OCI-LY7 (cell line): ENCODE data around the gene IRF8. TPM values are rescaled to one million over a fixed set of nuclear protein-coding genes. Genes with fewer than 3 reads are reported as not detected.

ENCODE experiments used
- BruUV-seq: library from RNA; stranded (reverse); fragments of 400-500 nt; replicated peaks from 2 replicates; lab custom pipeline; 2021; lab: Mats Ljungman, UMichigan
- CTCF ChIA-PET: fragments of 300-600 bp; sonication (Branson Sonifier 250); formaldehyde crosslinking; loops from one replicate; lab custom pipeline; 2022; ENCODE audit warnings: antibody characterized with exemption; ENCODE audit not compliant: unreplicated experiment; lab: Charles Lee
- POLR2A ChIA-PET: fragments of 300-600 bp; sonication (Branson Sonifier 250); formaldehyde crosslinking; loops from one replicate; lab custom pipeline; 2022; ENCODE audit warnings: antibody characterized with exemption; lab: Charles Lee
- DNase-seq: peaks from one replicate; pipeline ENCODE4 v3.0.0-alpha.2; 2015; ENCODE audit warnings: low spot score
- H2AFZ ChIP-seq: fragments of 200-600 bp; sonication (generic), shearing (Covaris generic); 2 replicates; pipeline ENCODE4 v1.6.1; 2014; ENCODE audit warnings: mild to moderate bottlenecking, antibody characterized with exemption, low read length, moderate library complexity
- H3K27ac ChIP-seq: fragments of 200-600 bp; sonication (generic); 2 replicates; pipeline ENCODE4 v1.5.1; 2014; ENCODE audit warnings: mixed run types, low read depth, mild to moderate bottlenecking, moderate library complexity, low read length, inconsistent platforms; ENCODE audit not compliant: poor library complexity, severe bottlenecking
- H3K36me3 ChIP-seq: fragments of 200-600 bp; sonication (generic); 2 replicates; pipeline ENCODE4 v1.6.1; 2014; ENCODE audit warnings: mild to moderate bottlenecking, antibody characterized with exemption, low read length, moderate library complexity, mixed read lengths; ENCODE audit not compliant: insufficient read depth
- H3K4me1 ChIP-seq: fragments of 200-600 bp; sonication (generic); 2 replicates; pipeline ENCODE4 v1.5.1; 2014; ENCODE audit warnings: mild to moderate bottlenecking, low read length; ENCODE audit not compliant: insufficient read depth, poor library complexity, severe bottlenecking
- H3K4me2 ChIP-seq: fragments of 200-600 bp; sonication (generic); 2 replicates; pipeline ENCODE4 v1.6.1; 2014; ENCODE audit warnings: mild to moderate bottlenecking, low read length
- H3K4me3 ChIP-seq: fragments of 200-600 bp; sonication (generic); 2 replicates; pipeline ENCODE4 v1.5.1; 2014; ENCODE audit warnings: mild to moderate bottlenecking, low read depth, low read length; ENCODE audit not compliant: poor library complexity, severe bottlenecking
- H3K79me2 ChIP-seq: fragments of 200-600 bp; sonication (generic); 2 replicates; pipeline ENCODE4 v1.6.1; 2016; ENCODE audit warnings: low read depth, mild to moderate bottlenecking, low read length, moderate library complexity, mixed read lengths; ENCODE audit not compliant: insufficient read depth
- H3K9me2 ChIP-seq: fragments of 200-600 bp; sonication (generic); 2 replicates; pipeline ENCODE4 v1.6.1; 2016; ENCODE audit warnings: mild to moderate bottlenecking, low read length, mixed read lengths; ENCODE audit not compliant: insufficient read depth
- H3K9me3 ChIP-seq: fragments of 200-600 bp; sonication (generic); 2 replicates; pipeline ENCODE4 v1.6.1; 2014; ENCODE audit warnings: mild to moderate bottlenecking, mixed run types, low read length, mixed read lengths
- H4K20me1 ChIP-seq: fragments of 200-600 bp; sonication (generic); 2 replicates; pipeline ENCODE4 v1.6.1; 2014; ENCODE audit warnings: mild to moderate bottlenecking, antibody characterized with exemption, low read length, moderate library complexity, mixed read lengths; ENCODE audit not compliant: insufficient read depth
- EZH2phosphoT487 ChIP-seq: fragments of 200-600 bp; sonication (generic); IDR thresholded peaks from 2 replicates; pipeline ENCODE4 v1.6.1; 2018; ENCODE audit warnings: low read depth, borderline replicate concordance, mild to moderate bottlenecking, mixed run types, antibody characterized with exemption, low read length, moderate library complexity, mixed read lengths
- intact Hi-C: fragments of 100-400 bp; cut with micrococcal nuclease; formaldehyde crosslinking; loops from one replicate; pipeline ENCODE4 v1.10.0; 2022; ENCODE audit not compliant: unreplicated experiment
- total RNA-seq, 2 experiments: library from RNA; depleted of rRNA in 1 of 2; stranded (reverse); fragments of >200 nt in 1 of 2; shearing (Covaris generic) in 1 of 2; gene quantifications; 2 replicates each; pipeline ENCODE4 v1.2.3, GENCODE V29; 2014 to 2022
- TF ChIP-seq, protein P1 (sequence below): fragments of 200-600 bp; sonication (generic); conservative IDR thresholded peaks from 2 replicates; pipeline ENCODE4 v1.5.1; 2014; ENCODE audit warnings: mild to moderate bottlenecking, antibody characterized with exemption, low read length, moderate library complexity, mixed read lengths

IRF8 gene
- total RNA-seq, 2 experiments from 2014 or later = 181 to 224 TPM

DNA sequence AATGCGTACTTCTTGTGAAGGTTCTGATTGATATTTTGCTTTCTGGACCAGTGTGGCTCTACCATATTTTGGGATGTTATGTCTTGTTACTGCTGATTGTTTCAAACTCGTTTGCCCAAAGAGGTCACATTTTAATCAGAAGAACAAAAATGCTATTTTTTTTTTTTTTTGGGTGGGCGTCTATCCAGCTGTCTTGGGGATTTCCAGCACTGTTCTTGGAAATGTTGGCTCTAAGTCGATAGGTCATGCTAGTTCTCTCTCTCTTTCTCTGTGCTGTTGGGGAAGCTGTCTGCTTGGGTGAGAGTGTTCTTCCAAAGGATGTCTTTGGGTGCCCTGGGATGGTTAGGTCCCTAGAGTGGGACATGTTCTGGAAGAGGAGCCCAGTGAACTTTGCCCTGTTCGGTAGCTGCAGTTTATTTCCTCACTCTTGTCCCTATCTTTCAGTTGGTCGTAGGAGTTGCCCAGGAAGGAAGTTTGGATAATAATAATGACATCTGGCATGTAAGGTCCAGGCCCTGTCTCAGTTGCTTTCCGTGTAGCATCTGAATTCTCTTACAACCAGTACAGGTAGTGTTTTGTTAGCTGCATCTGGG is 2.9 kb downstream of the IRF8 start:
- H3K9me2 ChIP-seq = no peaks in the 10 kb centered on the region
- no peak overlapping the region for H2AFZ ChIP-seq
- peak overlapping the region; percentile 96 for H3K4me3 ChIP-seq
- peaks cover 5% of the 10 kb centered on the region; the same call in 1 of the 2 replicates for H4K20me1 ChIP-seq
- peaks cover 68% of the 10 kb centered on the region for H3K4me1 ChIP-seq
- H3K36me3 ChIP-seq = peaks cover 77% of the 10 kb centered on the region
- CTCF ChIA-PET = interaction anchor here (0.6 to 0.9 kb wide), 2 partner anchors 81 to 91 kb away, joined by 3 read pairs; no protein-coding TSS in a partner anchor
- no peaks in the 10 kb centered on the region for H3K9me3 ChIP-seq
- H3K79me2 ChIP-seq = peaks cover 91% of the 10 kb centered on the region
- POLR2A ChIA-PET = interaction anchor here (0.8 to 1.7 kb wide), 3 partner anchors 10 to 140 kb away, joined by 3 to 6 read pairs (median 3); no protein-coding TSS in a partner anchor
- H3K4me2 ChIP-seq = peak overlapping the region; percentile 85
- no peak for DNase-seq
- TF ChIP-seq, protein P1, sequence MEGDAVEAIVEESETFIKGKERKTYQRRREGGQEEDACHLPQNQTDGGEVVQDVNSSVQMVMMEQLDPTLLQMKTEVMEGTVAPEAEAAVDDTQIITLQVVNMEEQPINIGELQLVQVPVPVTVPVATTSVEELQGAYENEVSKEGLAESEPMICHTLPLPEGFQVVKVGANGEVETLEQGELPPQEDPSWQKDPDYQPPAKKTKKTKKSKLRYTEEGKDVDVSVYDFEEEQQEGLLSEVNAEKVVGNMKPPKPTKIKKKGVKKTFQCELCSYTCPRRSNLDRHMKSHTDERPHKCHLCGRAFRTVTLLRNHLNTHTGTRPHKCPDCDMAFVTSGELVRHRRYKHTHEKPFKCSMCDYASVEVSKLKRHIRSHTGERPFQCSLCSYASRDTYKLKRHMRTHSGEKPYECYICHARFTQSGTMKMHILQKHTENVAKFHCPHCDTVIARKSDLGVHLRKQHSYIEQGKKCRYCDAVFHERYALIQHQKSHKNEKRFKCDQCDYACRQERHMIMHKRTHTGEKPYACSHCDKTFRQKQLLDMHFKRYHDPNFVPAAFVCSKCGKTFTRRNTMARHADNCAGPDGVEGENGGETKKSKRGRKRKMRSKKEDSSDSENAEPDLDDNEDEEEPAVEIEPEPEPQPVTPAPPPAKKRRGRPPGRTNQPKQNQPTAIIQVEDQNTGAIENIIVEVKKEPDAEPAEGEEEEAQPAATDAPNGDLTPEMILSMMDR = no peak
- TF ChIP-seq EZH2phosphoT487 = no peak
- TSS peak; percentile 78 for BruUV-seq
- peak overlapping the region; percentile 99 for H3K27ac ChIP-seq
- intact Hi-C loops = loop anchor here (1.0 to 10.0 kb wide), 6 partner anchors 8 to 1483 kb away; partner anchors contain the start of genes FBXO31 and GINS2

DNA sequence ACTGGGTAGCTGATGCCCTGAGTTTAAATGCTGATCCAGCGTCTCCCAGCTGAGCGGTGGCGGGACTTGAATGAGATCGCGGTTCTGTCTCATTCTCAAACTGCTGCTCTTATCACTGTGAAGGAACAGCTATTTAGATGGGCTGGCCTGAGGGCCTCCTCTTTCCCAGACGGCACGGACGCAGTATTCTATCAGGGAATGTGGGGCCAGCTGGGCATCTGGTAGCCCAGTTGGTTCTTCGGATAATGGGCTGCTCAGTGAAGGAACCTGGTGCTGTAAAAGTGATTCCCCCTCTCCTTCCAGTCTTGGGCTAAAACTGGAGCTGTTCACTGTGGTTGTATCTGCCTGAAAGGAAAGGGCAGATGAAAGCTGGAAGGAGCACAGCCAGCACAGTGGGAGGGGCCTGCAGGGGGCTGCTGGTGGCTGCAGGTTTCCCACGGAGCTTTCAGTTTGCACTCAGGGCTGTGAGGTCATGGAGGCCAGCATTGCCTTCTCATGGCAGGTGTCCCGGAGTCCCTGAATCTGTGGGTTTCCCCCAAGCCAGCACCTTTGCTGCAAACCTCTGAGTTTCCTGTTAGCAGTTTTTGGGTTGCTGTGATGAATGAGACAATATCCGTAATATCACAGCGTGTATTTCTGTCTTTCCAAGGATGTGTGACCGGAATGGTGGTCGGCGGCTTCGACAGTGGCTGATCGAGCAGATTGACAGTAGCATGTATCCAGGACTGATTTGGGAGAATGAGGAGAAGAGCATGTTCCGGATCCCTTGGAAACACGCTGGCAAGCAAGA is 3.6 kb downstream of the IRF8 start:
- Histone ChIP-seq H3K36me3 (peaks cover 83% of the 10 kb centered on the region), H4K20me1 (peaks cover 5% of the 10 kb centered on the region; the same call in 1 of the 2 replicates), H2AFZ (no peak overlapping the region), H3K9me2 (no peaks in the 10 kb centered on the region), H3K79me2 (peaks cover 98% of the 10 kb centered on the region), H3K9me3 (no peaks in the 10 kb centered on the region), H3K4me3 (peak overlapping the region; percentile 96), H3K4me1 (peaks cover 69% of the 10 kb centered on the region), H3K27ac (peak overlapping the region; percentile 99), H3K4me2 (peak overlapping the region; percentile 85)
- peak; percentile 87 for DNase-seq
- CTCF ChIA-PET = interaction anchor here (0.6 to 1.5 kb wide), 7 partner anchors 8 to 1163 kb away, joined by 3 to 6 read pairs (median 3); no protein-coding TSS in a partner anchor
- no peak for TF ChIP-seq EZH2phosphoT487
- TF ChIP-seq, protein P1 = no peak
- POLR2A ChIA-PET = interaction anchor here (0.8 to 1.7 kb wide), 3 partner anchors 9 to 141 kb away, joined by 3 to 6 read pairs (median 3); no protein-coding TSS in a partner anchor
- no TSS peak for BruUV-seq
- intact Hi-C loops = loop anchor here (1.0 to 10.0 kb wide), 6 partner anchors 8 to 1482 kb away; partner anchors contain the start of genes FBXO31 and GINS2
